Measurements from ENCODE around the gene UBXN6. TPM values are rescaled to one million over a fixed set of nuclear protein-coding genes. Genes with fewer than 3 reads are reported as not detected.
A peak's percentile ranks its signal among the peaks of the same experiment; 100 is the strongest.

UBXN6 gene, protein sequence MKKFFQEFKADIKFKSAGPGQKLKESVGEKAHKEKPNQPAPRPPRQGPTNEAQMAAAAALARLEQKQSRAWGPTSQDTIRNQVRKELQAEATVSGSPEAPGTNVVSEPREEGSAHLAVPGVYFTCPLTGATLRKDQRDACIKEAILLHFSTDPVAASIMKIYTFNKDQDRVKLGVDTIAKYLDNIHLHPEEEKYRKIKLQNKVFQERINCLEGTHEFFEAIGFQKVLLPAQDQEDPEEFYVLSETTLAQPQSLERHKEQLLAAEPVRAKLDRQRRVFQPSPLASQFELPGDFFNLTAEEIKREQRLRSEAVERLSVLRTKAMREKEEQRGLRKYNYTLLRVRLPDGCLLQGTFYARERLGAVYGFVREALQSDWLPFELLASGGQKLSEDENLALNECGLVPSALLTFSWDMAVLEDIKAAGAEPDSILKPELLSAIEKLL
- 106 TPM for polyA plus RNA-seq (ENCODE audit: insufficient read length)

- DNase-seq (ENCODE audit: low read depth) = peak; percentile 84
Observed at GRCh38 chr19:4457654-4458395, at the start of gene UBXN6. Gene UBXN6, minus strand, starts transcription at chr19:4457794. Its CDS starts 97 bp downstream, at chr19:4457697.

- DNase-seq (ENCODE audit: low read depth) = no peak
Observed at GRCh38 chr19:4507150-4507452, 49.5 kb upstream of the UBXN6 start.

DNA sequence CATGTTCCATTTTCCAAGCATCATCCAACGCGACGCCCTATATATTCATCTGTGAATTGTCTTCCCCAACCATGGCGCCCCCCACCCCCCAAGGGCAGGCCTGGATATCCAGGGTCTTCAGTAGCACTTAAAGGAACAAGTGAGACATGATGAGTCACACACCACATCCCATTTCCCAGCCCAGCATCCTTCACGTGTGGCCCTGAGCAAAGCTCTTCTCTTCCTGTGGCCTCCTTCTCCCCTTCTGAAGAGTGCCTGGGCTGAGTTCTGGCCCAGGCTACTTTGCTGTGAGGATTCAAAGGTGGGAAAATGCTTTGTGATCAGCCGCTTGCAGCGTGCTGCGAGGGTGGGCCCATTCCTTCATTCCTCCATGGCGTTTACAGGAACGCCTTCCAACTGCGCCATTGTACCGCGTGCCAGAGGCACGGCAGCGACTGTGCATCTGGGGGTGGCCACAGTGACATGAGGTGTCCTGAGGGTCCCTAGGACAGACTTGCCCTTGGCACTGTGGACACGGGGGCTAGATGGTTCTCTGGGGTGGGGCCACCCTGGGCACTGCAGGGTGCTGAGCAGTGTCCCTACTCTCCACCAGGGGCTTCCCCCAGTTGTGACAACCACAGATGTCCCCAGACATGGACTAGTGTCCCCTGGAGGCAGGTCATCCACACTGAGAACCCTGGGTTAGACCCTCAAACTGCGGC lies 49.0 kb upstream of the UBXN6 start:
- no peak for DNase-seq (ENCODE audit: low read depth)

GRCh38 chr19:4505570-4506448 lies 48.2 kb upstream of the UBXN6 start:
- no peak for DNase-seq (ENCODE audit: low read depth)

GRCh38 chr19:4504891-4505569 lies 47.4 kb upstream of the UBXN6 start:
- DNase-seq (ENCODE audit: low read depth) = no peak

DNA sequence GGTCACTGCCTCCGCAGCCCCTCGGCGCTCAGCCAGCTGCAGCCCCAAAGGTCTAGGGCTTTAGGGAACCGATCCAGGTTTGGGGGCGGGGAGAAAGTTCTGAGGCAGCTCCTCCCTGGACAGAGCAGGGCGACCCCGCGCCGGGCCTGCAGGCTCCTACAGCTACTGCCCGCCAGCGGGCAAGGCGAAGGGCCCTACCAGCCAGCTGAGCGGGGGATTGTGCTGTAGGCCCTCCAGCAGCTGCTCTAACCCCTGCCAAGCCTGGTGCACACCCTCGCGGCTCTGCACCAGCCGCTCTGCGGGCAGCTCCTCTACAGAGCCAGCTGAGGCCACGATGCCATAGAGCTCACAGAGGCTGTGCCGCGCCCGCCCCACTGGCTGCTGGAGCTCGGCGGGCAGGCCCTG lies 46.7 kb upstream of the UBXN6 start:
- peak; percentile 16 for DNase-seq (ENCODE audit: low read depth)

- DNase-seq (ENCODE audit: low read depth) = no peak
Observed at GRCh38 chr19:4503825-4504170, 46.2 kb upstream of the UBXN6 start.

GRCh38 chr19:4503132-4503824 lies 45.7 kb upstream of the UBXN6 start:
- no peak for DNase-seq (ENCODE audit: low read depth)

- no peak for DNase-seq (ENCODE audit: low read depth)
Observed at GRCh38 chr19:4502282-4503131, 44.9 kb upstream of the UBXN6 start.

DNA sequence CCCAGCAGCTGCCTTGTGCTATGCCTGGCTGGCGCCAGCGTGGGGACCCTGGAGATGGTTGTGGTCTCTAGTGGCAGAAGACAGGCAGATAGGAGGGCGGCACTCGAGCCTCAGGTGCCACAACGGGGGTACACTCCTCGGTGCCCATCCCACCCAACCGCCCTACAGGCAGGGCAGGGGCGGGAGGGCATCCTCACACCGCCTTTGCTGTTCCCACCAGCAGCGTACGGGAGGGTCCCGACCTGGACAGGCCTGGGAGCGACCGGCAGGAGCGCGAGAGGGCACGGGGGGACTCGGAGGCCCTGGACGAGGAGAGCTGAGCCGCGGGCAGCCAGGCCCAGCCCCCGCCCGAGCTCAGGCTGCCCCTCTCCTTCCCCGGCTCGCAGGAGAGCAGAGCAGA lies 44.1 kb upstream of the UBXN6 start:
- no peak for DNase-seq (ENCODE audit: low read depth)

DNA sequence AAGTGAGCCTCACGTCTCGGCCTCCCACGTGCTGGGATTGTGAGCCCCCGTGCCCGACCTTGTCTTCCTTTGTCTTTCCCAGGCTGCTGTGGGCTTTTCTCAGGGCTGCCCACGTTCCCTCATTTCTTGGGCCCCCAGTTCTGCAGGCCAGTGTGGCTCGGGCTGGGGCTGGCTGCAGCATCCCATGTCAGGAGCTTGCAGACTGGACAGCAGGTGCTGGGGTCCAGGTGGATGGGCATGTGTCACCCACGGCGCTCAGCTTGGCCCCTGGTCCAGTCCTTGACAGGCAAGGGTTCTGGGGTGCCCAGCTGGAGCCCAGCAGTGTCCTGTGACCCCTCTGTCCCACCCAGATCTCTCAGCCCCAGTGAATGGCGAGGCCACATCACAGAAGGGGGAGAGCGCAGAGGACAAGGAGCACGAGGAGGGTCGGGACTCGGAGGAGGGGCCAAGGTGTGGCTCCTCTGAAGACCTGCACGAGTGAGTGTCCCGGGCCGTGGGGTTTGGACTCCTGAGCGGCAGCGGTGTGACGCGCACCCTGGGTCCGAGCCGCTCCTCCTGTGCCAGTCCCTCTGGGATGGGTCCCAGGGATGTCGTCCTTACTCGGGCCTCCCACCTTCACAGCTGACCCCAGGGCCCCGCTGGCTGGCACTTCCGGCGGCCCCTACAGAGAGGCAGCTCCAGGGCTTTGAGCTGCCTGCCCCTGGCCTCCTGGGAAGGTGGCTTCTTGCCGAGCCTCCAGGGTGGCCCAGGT lies 43.4 kb upstream of the UBXN6 start:
- DNase-seq (ENCODE audit: low read depth) = no peak

GRCh38 chr19:4499855-4500254 lies 42.3 kb upstream of the UBXN6 start:
- DNase-seq (ENCODE audit: low read depth) = no peak

DNA sequence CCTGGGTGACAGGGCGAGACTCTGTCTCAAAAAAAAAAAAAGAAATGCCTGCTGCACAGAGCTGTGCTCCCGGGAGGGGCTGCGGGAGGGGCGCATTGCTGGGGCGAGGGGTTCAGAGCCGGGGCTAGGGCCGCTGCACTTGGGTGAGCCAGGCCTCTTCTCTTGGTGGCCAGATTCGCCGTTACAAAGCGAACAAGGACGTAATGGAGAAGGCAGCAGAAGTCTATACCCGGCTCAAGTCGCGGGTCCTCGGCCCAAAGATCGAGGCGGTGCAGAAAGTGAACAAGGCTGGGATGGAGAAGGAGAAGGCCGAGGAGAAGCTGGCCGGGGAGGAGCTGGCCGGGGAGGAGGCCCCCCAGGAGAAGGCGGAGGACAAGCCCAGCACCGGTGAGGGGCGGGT lies 41.7 kb upstream of the UBXN6 start:
- no peak for DNase-seq (ENCODE audit: low read depth)

DNA sequence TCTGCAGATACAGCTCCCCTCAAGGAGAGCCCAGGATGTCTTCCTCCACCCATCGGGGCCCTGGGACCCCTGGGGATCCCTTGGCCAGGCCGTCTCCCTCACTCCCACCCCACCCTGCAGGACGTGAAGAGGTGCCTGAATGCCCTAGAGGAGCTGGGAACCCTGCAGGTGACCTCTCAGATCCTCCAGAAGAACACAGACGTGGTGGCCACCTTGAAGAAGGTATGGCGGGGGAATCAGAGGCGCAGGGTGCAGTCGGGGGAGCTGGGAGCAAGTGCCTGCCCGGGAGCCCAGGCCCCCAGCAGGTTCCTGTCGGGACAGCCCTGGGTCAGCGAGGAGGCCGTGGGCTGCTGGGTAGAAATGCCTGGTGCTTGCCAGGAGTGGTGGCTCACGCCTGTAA lies 41.1 kb upstream of the UBXN6 start:
- no peak for DNase-seq (ENCODE audit: low read depth)

- no peak for DNase-seq (ENCODE audit: low read depth)
Observed at GRCh38 chr19:4497770-4498389, 40.3 kb upstream of the UBXN6 start.

DNA sequence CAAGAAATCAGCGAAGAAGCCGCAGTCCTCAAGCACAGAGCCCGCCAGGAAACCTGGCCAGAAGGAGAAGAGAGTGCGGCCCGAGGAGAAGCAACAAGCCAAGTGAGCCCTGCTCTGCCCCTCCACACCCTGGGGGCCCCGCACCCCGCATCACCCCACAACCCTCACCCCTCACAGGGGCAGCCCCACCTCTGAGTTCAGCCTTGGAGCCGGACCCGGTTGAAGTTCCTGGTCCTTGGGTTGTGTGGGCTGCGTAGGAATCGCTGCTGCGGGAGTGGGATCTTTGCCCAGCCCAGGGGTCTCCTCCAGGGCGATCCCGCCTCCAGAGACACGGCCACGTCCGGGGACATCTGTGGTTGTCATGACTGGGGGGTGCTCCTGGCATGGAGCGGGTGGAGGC lies 38.7 kb upstream of the UBXN6 start:
- no peak for DNase-seq (ENCODE audit: low read depth)

GRCh38 chr19:4495471-4495870 lies 37.9 kb upstream of the UBXN6 start:
- DNase-seq (ENCODE audit: low read depth) = no peak

GRCh38 chr19:4494691-4495064 lies 37.1 kb upstream of the UBXN6 start:
- DNase-seq (ENCODE audit: low read depth) = no peak
